ENCODE measurements around the gene TES.
"Not testable (repeated sequence)": the region's sequence is repeated elsewhere in the genome, so short reads cannot be mapped to it uniquely, and the experiment has no call there.

Gene TES

GRCh38 chr7:116210345-116211005 lies at the start of gene TES:
Gene TES, plus strand, starts transcription at chr7:116210539. Its CDS starts 169 bp downstream, at chr7:116210708.
- no peak for DNase-seq

GRCh38 chr7:116161728-116162127 lies 48.6 kb upstream of the TES start:
- DNase-seq: no peak

- no peak for DNase-seq
These were observed 48.1 kb upstream of the TES start for GRCh38 chr7:116162254-116162653.

- no peak for DNase-seq
These were observed 47.3 kb upstream of the TES start for GRCh38 chr7:116162992-116163391.

- DNase-seq: no peak
These were observed 45.6 kb upstream of the TES start for GRCh38 chr7:116164552-116165306.

- DNase-seq: no peak
These were observed 44.6 kb upstream of the TES start for GRCh38 chr7:116165717-116166116.

GRCh38 chr7:116166156-116166555 lies 44.2 kb upstream of the TES start:
- no peak for DNase-seq

- no peak for DNase-seq
These were observed 43.2 kb upstream of the TES start for GRCh38 chr7:116167177-116167576.

- DNase-seq: no peak
These were observed 41.3 kb upstream of the TES start for GRCh38 chr7:116169060-116169459.

- DNase-seq: no peak
These were observed 40.2 kb upstream of the TES start for GRCh38 chr7:116170180-116170579.

- DNase-seq: no peak
These were observed 39.2 kb upstream of the TES start for GRCh38 chr7:116171094-116171493.

GRCh38 chr7:116172353-116172752 lies 38.0 kb upstream of the TES start:
- no peak for DNase-seq

GRCh38 chr7:116173051-116174028 lies 37.0 kb upstream of the TES start:
- peak in 3 of 56 donors; percentile 3 to 66 (median 7) for DNase-seq

- not testable (repeated sequence) for DNase-seq
These were observed 35.2 kb upstream of the TES start for GRCh38 chr7:116175095-116175494.

GRCh38 chr7:116176226-116176625 lies 34.1 kb upstream of the TES start:
- no peak for DNase-seq

- no peak for DNase-seq
These were observed 33.3 kb upstream of the TES start for GRCh38 chr7:116177009-116177408.

GRCh38 chr7:116180302-116180701 lies 30.0 kb upstream of the TES start:
- DNase-seq: no peak

GRCh38 chr7:116182023-116182422 lies 28.3 kb upstream of the TES start:
- no peak for DNase-seq

- DNase-seq: no peak
These were observed 24.9 kb upstream of the TES start for GRCh38 chr7:116185450-116185849.

GRCh38 chr7:116185956-116186355 lies 24.4 kb upstream of the TES start:
- no peak for DNase-seq

GRCh38 chr7:116187400-116187799 lies 22.9 kb upstream of the TES start:
- DNase-seq: no peak

Data from amygdala (tissue), 56 donors.